Keratinocyte (primary cell): ENCODE results near the gene ZSWIM6. TPM values are rescaled to one million over a fixed set of nuclear protein-coding genes. Genes with fewer than 3 reads are reported as not detected.
A peak's percentile ranks its signal among the peaks of the same experiment; 100 is the strongest.

Experiments used
- DNase-seq: peaks from one replicate; pipeline ENCODE4 v3.0.0-alpha.2; 2011; ENCODE audit warnings: low read depth, missing footprints, low spot score
- FAIRE-seq: peaks from 2 replicates; lab custom pipeline; 2011; peaks lifted over from hg19 to GRCh38; lab: Jason Lieb, UNC
- H2AFZ ChIP-seq: 2 replicates; pipeline ENCODE4 v1.6.0; 2012; ENCODE audit warnings: low read length, control low read depth, inconsistent platforms; ENCODE audit not compliant: control insufficient read depth
- H3K27ac ChIP-seq: 2 replicates; pipeline ENCODE4 v1.5.1; 2011; ENCODE audit warnings: low read length; ENCODE audit not compliant: control insufficient read depth, insufficient read depth
- H3K27me3 ChIP-seq: 3 replicates; pipeline ENCODE4 v1.6.0; 2011; ENCODE audit warnings: low read length; ENCODE audit not compliant: control insufficient read depth, insufficient read depth; ENCODE audit errors: extremely low read depth
- H3K36me3 ChIP-seq, 2 experiments: 2 replicates in 1 of 2; 3 replicates in 1 of 2; pipeline ENCODE4 v1.5.1; 2011; ENCODE audit warnings: low read length in 2 of 2, mild to moderate bottlenecking in 1 of 2; ENCODE audit not compliant: control insufficient read depth in 2 of 2, insufficient read depth in 2 of 2; ENCODE audit errors: extremely low read depth in 1 of 2
- H3K4me1 ChIP-seq: 3 replicates; pipeline ENCODE4 v1.5.1; 2011; ENCODE audit warnings: low read length; ENCODE audit not compliant: control insufficient read depth, insufficient read depth; ENCODE audit errors: extremely low read depth
- H3K4me2 ChIP-seq: 3 replicates; pipeline ENCODE4 v1.6.0; 2011; ENCODE audit warnings: low read depth, low read length; ENCODE audit not compliant: control insufficient read depth, insufficient read depth; ENCODE audit errors: extremely low read depth
- H3K4me3 ChIP-seq, 3 experiments: fragments of 200-600 bp in 1 of 3; sonication (generic) in 1 of 3; 2 replicates in 2 of 3; 3 replicates in 1 of 3; pipeline ENCODE4 v1.5.1; 2011 to 2016; ENCODE audit warnings: low read length in 3 of 3, mild to moderate bottlenecking in 3 of 3, control low read depth in 2 of 3, inconsistent platforms in 1 of 3, low read depth in 1 of 3, mixed read lengths in 1 of 3, mixed run types in 1 of 3, moderate library complexity in 1 of 3; ENCODE audit not compliant: control insufficient read depth in 2 of 3, insufficient read depth in 2 of 3; ENCODE audit errors: extremely low read depth in 1 of 3
- H3K79me2 ChIP-seq: 2 replicates; pipeline ENCODE4 v1.6.0; 2012; ENCODE audit warnings: low read length; ENCODE audit not compliant: control insufficient read depth, insufficient read depth
- H3K9ac ChIP-seq: 3 replicates; pipeline ENCODE4 v1.6.0; 2011; ENCODE audit warnings: low read length; ENCODE audit not compliant: control insufficient read depth, insufficient read depth; ENCODE audit errors: extremely low read depth
- H3K9me1 ChIP-seq: 3 replicates; pipeline ENCODE4 v1.6.0; 2011; ENCODE audit warnings: low read length; ENCODE audit not compliant: control insufficient read depth, insufficient read depth; ENCODE audit errors: extremely low read depth
- H3K9me3 ChIP-seq: 2 replicates; pipeline ENCODE4 v1.5.1; 2012; ENCODE audit warnings: low read depth, low read length; ENCODE audit not compliant: control insufficient read depth
- H4K20me1 ChIP-seq: 3 replicates; pipeline ENCODE4 v1.6.0; 2011; ENCODE audit warnings: low read length; ENCODE audit not compliant: control insufficient read depth, insufficient read depth; ENCODE audit errors: extremely low read depth
- EZH2 ChIP-seq: IDR thresholded peaks from one replicate; pipeline ENCODE4 v1.6.1; 2012; ENCODE audit warnings: inconsistent platforms, mild to moderate bottlenecking, low read length, moderate library complexity
- dilution Hi-C: fragments of 300-500 bp; cut with MboI; formaldehyde crosslinking; loops from one replicate; pipeline ENCODE4 v1.7.0; 2020; ENCODE audit warnings: low sequenced_read_pairs; ENCODE audit not compliant: extremely low pct_ligation_motif_present
- polyA plus RNA-seq, 5 experiments: library from polyadenylated mRNA; depleted of rRNA in 3 of 5; stranded (reverse) in 3 of 5; stranded (forward) in 1 of 5; unstranded in 1 of 5; fragments of >200 nt; gene quantifications; 1 replicate in 1 of 5; 2 replicates in 3 of 5; 3 replicates in 1 of 5; pipeline versions ENCODE4 v1.2.1 to v1.2.3, GENCODE V29; 2011 to 2012; ENCODE audit warnings: missing spikeins in 2 of 5, low read depth in 1 of 5, low replicate concordance in 1 of 5
- TF ChIP-seq, protein P1 (sequence below), 3 experiments: IDR thresholded peaks in 1 of 3; conservative IDR thresholded peaks in 1 of 3; optimal IDR thresholded peaks in 1 of 3; 2 replicates in 2 of 3; 3 replicates in 1 of 3; pipeline versions ENCODE3 to v1.5.1; 2011; ENCODE audit warnings: low read length in 3 of 3, mild to moderate bottlenecking in 3 of 3, moderate library complexity in 2 of 3, control low read depth in 1 of 3, inconsistent platforms in 1 of 3; ENCODE audit not compliant: insufficient read depth in 2 of 3; ENCODE audit errors: extremely low read depth in 1 of 3

The ZSWIM6 gene
- polyA plus RNA-seq, 1 donor (not counting 4 experiments of a cell fraction or from before 2014, with no cell fraction given): 9.9 TPM

DNA sequence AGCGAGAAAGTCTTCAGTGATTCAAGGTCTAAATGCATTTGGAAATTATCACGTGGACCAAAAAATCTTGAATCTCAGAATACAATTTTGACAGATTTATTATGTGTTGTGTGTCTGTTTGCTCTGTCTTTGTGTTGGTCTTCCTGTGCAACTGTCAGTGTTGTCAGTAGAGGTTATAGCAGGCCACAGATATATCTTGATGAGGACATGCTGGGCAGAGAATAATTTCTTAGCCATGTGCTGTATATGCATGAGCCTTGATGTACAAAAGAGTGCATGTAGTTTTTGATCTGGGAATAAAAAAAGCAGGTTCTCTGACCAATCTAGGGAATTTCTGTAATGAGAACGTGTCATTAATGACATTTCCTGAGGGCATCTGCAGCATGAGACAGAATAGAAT lies 57.6 kb downstream of the ZSWIM6 start:
- no peak overlapping the region for H3K4me2 ChIP-seq
- H3K27me3 ChIP-seq: no peaks in the 10 kb centered on the region
- H4K20me1 ChIP-seq: peaks cover 7% of the 10 kb centered on the region
- H3K9me1 ChIP-seq: peaks cover under 1% of the 10 kb centered on the region
- no peak overlapping the region for H2AFZ ChIP-seq
- peaks cover 49% of the 10 kb centered on the region for H3K79me2 ChIP-seq
- H3K9ac ChIP-seq: no peak overlapping the region
- dilution Hi-C loops: no loop called here
- no peak for TF ChIP-seq EZH2
- TF ChIP-seq, protein P1, sequence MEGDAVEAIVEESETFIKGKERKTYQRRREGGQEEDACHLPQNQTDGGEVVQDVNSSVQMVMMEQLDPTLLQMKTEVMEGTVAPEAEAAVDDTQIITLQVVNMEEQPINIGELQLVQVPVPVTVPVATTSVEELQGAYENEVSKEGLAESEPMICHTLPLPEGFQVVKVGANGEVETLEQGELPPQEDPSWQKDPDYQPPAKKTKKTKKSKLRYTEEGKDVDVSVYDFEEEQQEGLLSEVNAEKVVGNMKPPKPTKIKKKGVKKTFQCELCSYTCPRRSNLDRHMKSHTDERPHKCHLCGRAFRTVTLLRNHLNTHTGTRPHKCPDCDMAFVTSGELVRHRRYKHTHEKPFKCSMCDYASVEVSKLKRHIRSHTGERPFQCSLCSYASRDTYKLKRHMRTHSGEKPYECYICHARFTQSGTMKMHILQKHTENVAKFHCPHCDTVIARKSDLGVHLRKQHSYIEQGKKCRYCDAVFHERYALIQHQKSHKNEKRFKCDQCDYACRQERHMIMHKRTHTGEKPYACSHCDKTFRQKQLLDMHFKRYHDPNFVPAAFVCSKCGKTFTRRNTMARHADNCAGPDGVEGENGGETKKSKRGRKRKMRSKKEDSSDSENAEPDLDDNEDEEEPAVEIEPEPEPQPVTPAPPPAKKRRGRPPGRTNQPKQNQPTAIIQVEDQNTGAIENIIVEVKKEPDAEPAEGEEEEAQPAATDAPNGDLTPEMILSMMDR (optimal IDR thresholded peaks at IDR 0.05 in 1 of 3, IDR thresholded peaks at IDR 0.05 in 1 of 3, conservative IDR thresholded peaks at IDR 0.05 in 1 of 3; ENCODE audit: extremely low read depth in 1 of 3, insufficient read depth in 2 of 3, low read length in 3 of 3): no peak
- H3K4me1 ChIP-seq: peaks cover 5% of the 10 kb centered on the region
- FAIRE-seq (peak; percentile 20), DNase-seq (no peak)
- H3K36me3 ChIP-seq: peaks cover 0 to 3% of the 10 kb centered on the region in 2 experiments
- no peak overlapping the region for H3K27ac ChIP-seq
- H3K9me3 ChIP-seq: no peaks in the 10 kb centered on the region
- H3K4me3 ChIP-seq: no peak overlapping the region

DNA sequence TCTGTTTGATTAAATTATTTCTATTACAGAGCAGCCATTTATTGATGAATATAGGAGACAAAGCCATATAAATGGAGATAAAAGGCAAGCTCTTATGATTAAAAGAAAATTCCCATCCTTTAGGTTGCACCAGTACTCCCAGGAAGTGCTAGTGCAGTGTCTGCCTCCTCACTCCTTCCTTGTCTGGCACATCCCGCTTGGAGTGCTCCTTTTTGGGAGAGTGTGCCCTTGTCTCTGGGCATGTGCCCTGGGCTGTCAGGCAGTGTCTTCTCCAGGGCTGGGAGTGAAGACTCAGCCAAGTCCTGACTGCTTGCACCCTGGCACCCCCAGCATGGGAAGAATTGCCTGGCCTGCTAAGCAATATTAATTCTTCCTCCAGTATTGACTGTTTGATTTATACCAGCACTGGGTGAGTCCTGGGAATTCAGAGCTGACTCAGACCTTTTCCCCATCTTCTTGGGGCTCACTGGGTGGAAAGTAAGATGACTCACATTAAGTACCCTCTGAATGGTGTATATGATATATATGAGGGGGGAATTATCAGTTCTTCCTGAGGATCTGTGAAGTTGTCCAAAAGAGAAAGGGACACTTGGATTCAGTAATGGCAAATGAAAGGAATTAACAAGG lies 62.1 kb downstream of the ZSWIM6 start:
- no peak for FAIRE-seq
- H3K4me2 ChIP-seq: no peak overlapping the region
- no peak overlapping the region for H3K27ac ChIP-seq
- TF ChIP-seq, protein P1 (optimal IDR thresholded peaks at IDR 0.05 in 1 of 3, IDR thresholded peaks at IDR 0.05 in 1 of 3, conservative IDR thresholded peaks at IDR 0.05 in 1 of 3; ENCODE audit: extremely low read depth in 1 of 3, insufficient read depth in 2 of 3, low read length in 3 of 3): no peak
- no peak for TF ChIP-seq EZH2
- H3K79me2 ChIP-seq: peaks cover 54% of the 10 kb centered on the region
- peaks cover 0 to 3% of the 10 kb centered on the region in 2 experiments for H3K36me3 ChIP-seq
- peaks cover 10% of the 10 kb centered on the region for H4K20me1 ChIP-seq
- no peak overlapping the region for H2AFZ ChIP-seq
- H3K9me3 ChIP-seq: no peaks in the 10 kb centered on the region
- dilution Hi-C loops: no loop called here
- no peak overlapping the region for H3K9ac ChIP-seq
- H3K9me1 ChIP-seq: peaks cover 2% of the 10 kb centered on the region
- peaks cover 5% of the 10 kb centered on the region for H3K4me1 ChIP-seq
- no peak for DNase-seq
- H3K4me3 ChIP-seq: no peak overlapping the region
- H3K27me3 ChIP-seq: no peaks in the 10 kb centered on the region
